HG03097 (cell line): Measurements from ENCODE around the gene LACC1.

Source experiments
- ATAC-seq: cut with Tn5 transposase; IDR thresholded peaks from one replicate; pipeline ENCODE4 v1.9.1; 2021; ENCODE audit not compliant: unreplicated experiment, low FRiP score

LACC1 gene

DNA sequence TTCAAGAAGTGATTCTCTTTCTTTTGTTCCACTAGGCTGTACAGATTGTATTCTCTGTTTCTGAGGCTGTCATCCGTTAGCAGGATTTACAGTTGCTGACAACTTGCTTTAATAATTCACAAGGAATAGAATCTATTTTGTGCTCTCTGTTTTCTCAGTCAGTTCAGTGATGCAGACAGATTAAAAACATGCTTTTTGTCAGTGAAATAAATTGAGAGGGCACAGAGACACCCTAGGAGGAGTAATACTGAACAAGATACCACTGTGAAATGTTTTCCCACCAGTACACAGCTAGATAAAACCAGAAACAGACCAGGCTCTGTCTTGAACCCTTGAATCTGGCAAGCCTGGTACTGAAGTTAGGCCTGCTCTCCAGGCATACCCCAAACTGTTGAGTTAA is 58.7 kb downstream of the LACC1 start:
- ATAC-seq = no peak

DNA sequence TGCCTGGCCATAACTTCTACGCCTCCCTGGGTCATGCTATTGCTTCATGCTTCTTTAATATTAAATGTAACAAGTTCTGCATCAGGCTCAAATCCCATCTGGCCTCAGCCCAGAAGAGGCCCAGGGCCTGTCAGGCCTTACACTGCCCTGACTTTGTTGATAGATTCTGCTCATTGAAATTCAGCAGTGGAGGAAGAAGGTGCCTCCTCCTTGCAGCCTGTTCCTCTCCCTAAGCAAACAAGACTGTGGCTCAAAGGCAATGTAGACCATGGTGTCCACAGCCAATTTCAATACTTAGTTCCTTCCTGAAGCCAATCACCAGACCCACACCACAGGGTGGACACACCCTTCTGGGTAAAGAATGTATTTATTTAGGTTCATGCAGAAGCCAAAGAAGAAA is 59.4 kb downstream of the LACC1 start:
- ATAC-seq = no peak

GRCh38 chr13:43942286-43942685 is 62.6 kb downstream of the LACC1 start:
- no peak for ATAC-seq
